Parathyroid adenoma (tissue), 2 donors: ENCODE results near the gene HIP1.

Experiments
- H2AFZ ChIP-seq: fragments of 300-600 bp; sonication (generic); one replicate; pipeline ENCODE4 v1.7.0; 2017; ENCODE audit warnings: antibody characterized with exemption, mild to moderate bottlenecking
- H3K27ac ChIP-seq: fragments of 300-600 bp; sonication (generic); one replicate; pipeline ENCODE4 v1.7.0; 2017
- H3K27me3 ChIP-seq: fragments of 300-600 bp; sonication (generic); one replicate; pipeline ENCODE4 v1.7.0; 2017; ENCODE audit warnings: low read length; ENCODE audit not compliant: control insufficient read depth, insufficient read depth
- H3K36me3 ChIP-seq: fragments of 300-600 bp; sonication (generic); one replicate; pipeline ENCODE4 v1.7.0; 2017; ENCODE audit warnings: low read length; ENCODE audit not compliant: control insufficient read depth, insufficient read depth
- H3K4me1 ChIP-seq: fragments of 300-600 bp; sonication (generic); one replicate; pipeline ENCODE4 v1.7.0; 2017; ENCODE audit warnings: control low read depth
- H3K4me2 ChIP-seq: fragments of 300-600 bp; sonication (generic); one replicate; pipeline ENCODE4 v1.7.0; 2017; ENCODE audit warnings: low read length
- H3K4me3 ChIP-seq: fragments of 300-600 bp; sonication (generic); one replicate; pipeline ENCODE4 v1.7.0; 2017; ENCODE audit warnings: low read depth, low read length
- H3K79me2 ChIP-seq: fragments of 300-600 bp; sonication (generic); one replicate; pipeline ENCODE4 v1.7.0; 2017; ENCODE audit warnings: control low read depth
- H3K9ac ChIP-seq: fragments of 300-600 bp; sonication (generic); one replicate; pipeline ENCODE4 v1.7.0; 2017; ENCODE audit warnings: mild to moderate bottlenecking
- H3K9me3 ChIP-seq: fragments of 300-600 bp; sonication (generic); one replicate; pipeline ENCODE4 v1.7.0; 2017; ENCODE audit warnings: low read length; ENCODE audit not compliant: control insufficient read depth
- CTCF ChIP-seq: fragments of 300-600 bp; sonication (generic); IDR thresholded peaks from one replicate; pipeline ENCODE4 v1.7.0; 2017; ENCODE audit warnings: antibody characterized with exemption, mild to moderate bottlenecking
- donor health status: primary hyperparathyroidism.

The HIP1 gene

GRCh38 chr7:75740846-75741497 lies 2.2 kb upstream of the HIP1 start:
- Histone ChIP-seq H2AFZ (peak overlapping the region; percentile 20), H3K4me3 (no peak overlapping the region), H3K4me2 (no peak overlapping the region), H3K36me3 (no peaks in the 10 kb centered on the region), H3K27ac (no peak overlapping the region), H3K4me1 (no peaks in the 10 kb centered on the region), H3K9me3 (no peaks in the 10 kb centered on the region), H3K9ac (no peak overlapping the region), H3K79me2 (no peaks in the 10 kb centered on the region), H3K27me3 (no peaks in the 10 kb centered on the region)
- TF ChIP-seq CTCF: no peak

- Histone ChIP-seq H3K27ac (peak overlapping the region; percentile 77), H3K27me3 (no peaks in the 10 kb centered on the region), H3K4me3 (peak overlapping the region; percentile 84), H3K79me2 (no peaks in the 10 kb centered on the region), H3K9ac (no peak overlapping the region), H3K4me2 (peak overlapping the region; percentile 98), H3K4me1 (no peaks in the 10 kb centered on the region), H2AFZ (peak overlapping the region; percentile 98), H3K9me3 (no peaks in the 10 kb centered on the region), H3K36me3 (no peaks in the 10 kb centered on the region)
- no peak for TF ChIP-seq CTCF
These were observed 1.3 kb upstream of the HIP1 start for GRCh38 chr7:75739796-75740672.

DNA sequence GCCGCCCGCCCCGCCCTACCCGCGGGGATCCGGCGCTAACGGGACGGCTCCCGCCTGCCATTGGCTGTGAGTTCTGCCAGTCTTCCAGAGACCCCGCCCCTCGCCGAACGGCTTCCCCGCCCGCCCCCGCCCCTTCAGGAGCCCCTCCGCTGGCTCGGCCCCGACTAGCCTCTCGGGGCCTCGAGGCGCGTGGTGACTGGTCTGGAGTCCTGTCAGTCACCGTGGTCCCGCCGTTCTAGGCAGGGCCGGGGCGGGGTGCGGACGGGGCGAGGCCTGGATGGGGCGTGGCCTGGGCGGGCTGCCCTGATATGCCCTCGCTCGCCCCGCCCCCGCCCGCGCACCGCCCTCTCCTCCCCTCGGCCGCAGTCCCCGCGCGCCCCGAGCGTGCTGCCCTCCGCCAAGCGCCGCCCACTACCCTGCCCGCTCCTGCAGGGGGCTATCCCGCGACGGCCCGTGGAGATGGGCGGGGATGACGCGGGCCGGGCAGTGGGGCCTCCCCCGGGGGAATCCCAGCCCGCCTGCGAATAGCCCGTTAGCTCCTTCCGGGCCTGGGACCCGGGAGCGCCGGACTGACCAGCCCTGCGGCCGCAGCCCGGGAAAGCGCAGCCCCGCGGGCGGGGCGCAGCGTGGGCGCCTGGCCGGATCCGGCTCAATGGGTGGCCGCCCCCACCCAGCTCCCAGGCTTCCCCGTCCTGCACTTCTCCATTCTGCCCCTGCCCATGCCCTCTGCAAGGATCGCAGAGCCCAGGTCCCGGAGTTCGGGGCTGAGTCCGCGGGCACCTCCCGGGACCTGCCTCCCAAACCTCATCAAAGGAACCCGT lies 444 bp upstream of the HIP1 start:
- Histone ChIP-seq H3K79me2 (no peaks in the 10 kb centered on the region), H3K4me1 (no peaks in the 10 kb centered on the region), H2AFZ (peak overlapping the region; percentile 100), H3K9me3 (no peaks in the 10 kb centered on the region), H3K4me3 (peak overlapping the region; percentile 84), H3K36me3 (no peaks in the 10 kb centered on the region), H3K27me3 (no peaks in the 10 kb centered on the region), H3K27ac (peak overlapping the region; percentile 77), H3K4me2 (peak overlapping the region; percentile 98), H3K9ac (peak overlapping the region; percentile 50)
- TF ChIP-seq CTCF: no peak

GRCh38 chr7:75737856-75738603 lies 711 bp downstream of the HIP1 start:
- Histone ChIP-seq H3K36me3 (no peaks in the 10 kb centered on the region), H3K79me2 (no peaks in the 10 kb centered on the region), H3K27me3 (no peaks in the 10 kb centered on the region), H3K4me3 (peak overlapping the region; percentile 84), H3K4me1 (no peaks in the 10 kb centered on the region), H3K4me2 (peak overlapping the region; percentile 96), H2AFZ (peak overlapping the region; percentile 100), H3K9me3 (no peaks in the 10 kb centered on the region), H3K27ac (peak overlapping the region; percentile 62), H3K9ac (peak overlapping the region; percentile 50)
- no peak for TF ChIP-seq CTCF
